Caco-2 (cell line): ENCODE results near the gene CIAO2A. TPM values are rescaled to one million over a fixed set of nuclear protein-coding genes. Genes with fewer than 3 reads are reported as not detected.

Experiments used
- BruUV-seq: library from RNA; stranded (reverse); fragments of 400-500 nt; replicated peaks from 2 replicates; lab custom pipeline; 2021; lab: Mats Ljungman, UMichigan
- CTCF ChIA-PET: fragments of 300-600 bp; sonication (Branson Sonifier 250); formaldehyde crosslinking; loops from one replicate; lab custom pipeline; 2022; ENCODE audit warnings: antibody characterized with exemption; lab: Charles Lee
- POLR2A ChIA-PET: fragments of 300-600 bp; sonication (Branson Sonifier 250); formaldehyde crosslinking; loops from one replicate; lab custom pipeline; 2022; ENCODE audit warnings: antibody characterized with exemption; lab: Charles Lee
- DNase-seq, 2 experiments: peaks; one replicate each; pipeline versions ENCODE4 v3.0.0 to v3.0.0-alpha.2; 2020 to 2022
- H3K27me3 ChIP-seq: replicated peaks from 2 replicates; pipeline ENCODE4 v1.6.0; 2011; ENCODE audit warnings: low read length; ENCODE audit not compliant: control insufficient read depth, insufficient read depth
- H3K36me3 ChIP-seq: 2 replicates; pipeline ENCODE4 v1.5.1; 2011; ENCODE audit warnings: low read length; ENCODE audit not compliant: control insufficient read depth, insufficient read depth
- H3K4me1 ChIP-seq: fragments of 250-450 bp; sonication (Bioruptor Pico); 2 replicates; pipeline ENCODE4 v1.5.1; 2020; ENCODE audit warnings: mild to moderate bottlenecking
- H3K4me3 ChIP-seq: 2 replicates; pipeline ENCODE4 v1.5.1; 2011; ENCODE audit warnings: low read depth, mild to moderate bottlenecking, control low read depth, low read length
- H3K9me3 ChIP-seq: fragments of 250-450 bp; sonication (Bioruptor Pico); 2 replicates; pipeline ENCODE4 v1.5.1; 2020; ENCODE audit warnings: mild to moderate bottlenecking, moderate library complexity
- H3K27ac Mint-ChIP-seq: one replicate; pipeline ENCODE4 v1.8.0; 2022; ENCODE audit warnings: mixed read lengths; ENCODE audit not compliant: unreplicated experiment
- H3K27me3 Mint-ChIP-seq: one replicate; pipeline ENCODE4 v1.8.0; 2022; ENCODE audit warnings: mixed read lengths; ENCODE audit not compliant: insufficient read depth, unreplicated experiment
- H3K36me3 Mint-ChIP-seq: one replicate; pipeline ENCODE4 v1.8.0; 2022; ENCODE audit warnings: mild to moderate bottlenecking, mixed read lengths; ENCODE audit not compliant: insufficient read depth, unreplicated experiment
- H3K4me1 Mint-ChIP-seq: one replicate; pipeline ENCODE4 v1.8.0; 2022; ENCODE audit warnings: low read depth, mixed read lengths; ENCODE audit not compliant: unreplicated experiment
- H3K4me3 Mint-ChIP-seq: one replicate; pipeline ENCODE4 v1.8.0; 2022; ENCODE audit warnings: mild to moderate bottlenecking, moderate library complexity, mixed read lengths; ENCODE audit not compliant: unreplicated experiment
- H3K9me3 Mint-ChIP-seq: one replicate; pipeline ENCODE4 v1.8.0; 2022; ENCODE audit warnings: mixed read lengths; ENCODE audit not compliant: unreplicated experiment
- intact Hi-C: fragments of 100-400 bp; cut with micrococcal nuclease; formaldehyde crosslinking; loops from one replicate; pipeline ENCODE4 v1.10.0; 2022; ENCODE audit not compliant: unreplicated experiment
- total RNA-seq: library from RNA; stranded (reverse); gene quantifications from 2 replicates; pipeline ENCODE4 v1.2.3, GENCODE V29; 2022
- TF ChIP-seq, protein P1 (sequence below), 2 experiments: fragments of 200-600 bp in 1 of 2; IDR thresholded peaks; 1 replicate in 1 of 2; 2 replicates in 1 of 2; pipeline versions ENCODE4 v1.5.1 to v1.8.0; 2011 to 2022; ENCODE audit warnings: antibody characterized with exemption in 1 of 2, control low read depth in 1 of 2, inconsistent platforms in 1 of 2, low read depth in 1 of 2, low read length in 1 of 2, mild to moderate bottlenecking in 1 of 2, moderate library complexity in 1 of 2; ENCODE audit not compliant: insufficient read depth in 1 of 2, severe bottlenecking in 1 of 2, unreplicated experiment in 1 of 2

CIAO2A gene
- total RNA-seq, 1 experiment from 2014 or later = 61.6 TPM

DNA sequence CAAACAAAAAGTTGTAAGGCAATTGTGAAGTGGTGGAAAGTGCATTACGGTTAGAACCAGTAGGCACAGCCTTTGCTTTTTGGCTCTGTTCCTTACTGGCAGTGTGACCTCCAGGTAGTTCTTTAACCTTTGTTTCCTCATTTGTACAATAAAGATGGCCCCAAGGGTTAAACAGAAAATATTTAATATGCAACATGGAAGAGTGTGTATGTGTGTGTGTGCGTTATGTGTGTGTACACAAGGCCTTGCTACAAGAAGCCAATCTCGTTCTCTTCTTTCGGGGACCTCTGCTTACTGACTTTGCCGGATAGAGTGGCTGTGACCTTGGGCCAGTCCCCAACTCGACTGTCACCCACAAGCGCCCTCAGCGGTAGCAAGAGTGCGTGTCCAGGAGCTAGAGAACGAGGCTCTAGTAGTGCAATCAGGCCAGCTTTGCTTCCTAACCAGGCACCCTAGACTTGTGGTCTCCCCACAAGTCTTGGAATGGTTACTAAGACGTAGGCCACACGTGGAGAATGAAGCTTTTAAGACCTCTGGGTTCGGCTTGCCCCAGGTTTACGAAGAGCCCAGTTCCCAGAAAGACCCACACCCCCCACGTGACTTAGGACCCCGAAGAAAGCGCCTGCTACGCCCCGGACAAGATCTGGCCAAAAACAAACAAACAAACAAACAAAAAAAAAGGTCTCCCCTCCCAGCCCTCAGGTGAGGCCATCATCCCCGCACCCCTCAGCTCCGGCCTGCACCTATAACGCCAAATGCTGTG, 593 bp downstream of the CIAO2A start:
- peaks cover 18% of the 10 kb centered on the region for H3K4me1 Mint-ChIP-seq
- POLR2A ChIA-PET = interaction anchor here (0.6 to 1.2 kb wide), 3 partner anchors 39 to 248 kb away, joined by 3 to 5 read pairs (median 4); partner anchors contain the start of gene PPIB
- no peaks in the 10 kb centered on the region for H3K9me3 Mint-ChIP-seq
- Histone ChIP-seq H3K27me3 (no peaks in the 10 kb centered on the region), H3K36me3 (no peaks in the 10 kb centered on the region; the same call in 1 of the 2 replicates), H3K9me3 (no peaks in the 10 kb centered on the region), H3K4me3 (peak overlapping the region; percentile 74), H3K4me1 (peaks cover 18% of the 10 kb centered on the region)
- CTCF ChIA-PET = interaction anchor here (0.5 to 1.7 kb wide), 12 partner anchors 19 to 483 kb away, joined by 3 to 11 read pairs (median 4); partner anchors contain the start of gene DAPK2
- intact Hi-C loops = loop anchor here (1.0 to 5.0 kb wide), 3 partner anchors 60 to 591 kb away; partner anchors contain the start of gene USP3
- TF ChIP-seq, protein P1, sequence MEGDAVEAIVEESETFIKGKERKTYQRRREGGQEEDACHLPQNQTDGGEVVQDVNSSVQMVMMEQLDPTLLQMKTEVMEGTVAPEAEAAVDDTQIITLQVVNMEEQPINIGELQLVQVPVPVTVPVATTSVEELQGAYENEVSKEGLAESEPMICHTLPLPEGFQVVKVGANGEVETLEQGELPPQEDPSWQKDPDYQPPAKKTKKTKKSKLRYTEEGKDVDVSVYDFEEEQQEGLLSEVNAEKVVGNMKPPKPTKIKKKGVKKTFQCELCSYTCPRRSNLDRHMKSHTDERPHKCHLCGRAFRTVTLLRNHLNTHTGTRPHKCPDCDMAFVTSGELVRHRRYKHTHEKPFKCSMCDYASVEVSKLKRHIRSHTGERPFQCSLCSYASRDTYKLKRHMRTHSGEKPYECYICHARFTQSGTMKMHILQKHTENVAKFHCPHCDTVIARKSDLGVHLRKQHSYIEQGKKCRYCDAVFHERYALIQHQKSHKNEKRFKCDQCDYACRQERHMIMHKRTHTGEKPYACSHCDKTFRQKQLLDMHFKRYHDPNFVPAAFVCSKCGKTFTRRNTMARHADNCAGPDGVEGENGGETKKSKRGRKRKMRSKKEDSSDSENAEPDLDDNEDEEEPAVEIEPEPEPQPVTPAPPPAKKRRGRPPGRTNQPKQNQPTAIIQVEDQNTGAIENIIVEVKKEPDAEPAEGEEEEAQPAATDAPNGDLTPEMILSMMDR (IDR thresholded peaks at IDR 0.05; ENCODE audit: insufficient read depth in 1 of 2, low read depth in 1 of 2, low read length in 1 of 2, severe bottlenecking in 1 of 2, unreplicated experiment in 1 of 2) = no peak
- H3K36me3 Mint-ChIP-seq = peaks cover 34% of the 10 kb centered on the region
- no peaks in the 10 kb centered on the region for H3K27me3 Mint-ChIP-seq
- TSS peak; percentile 64 for BruUV-seq
- H3K27ac Mint-ChIP-seq = peak overlapping the region; percentile 99
- peak overlapping the region; percentile 99 for H3K4me3 Mint-ChIP-seq
- DNase-seq = peak; percentile 52 to 53

DNA sequence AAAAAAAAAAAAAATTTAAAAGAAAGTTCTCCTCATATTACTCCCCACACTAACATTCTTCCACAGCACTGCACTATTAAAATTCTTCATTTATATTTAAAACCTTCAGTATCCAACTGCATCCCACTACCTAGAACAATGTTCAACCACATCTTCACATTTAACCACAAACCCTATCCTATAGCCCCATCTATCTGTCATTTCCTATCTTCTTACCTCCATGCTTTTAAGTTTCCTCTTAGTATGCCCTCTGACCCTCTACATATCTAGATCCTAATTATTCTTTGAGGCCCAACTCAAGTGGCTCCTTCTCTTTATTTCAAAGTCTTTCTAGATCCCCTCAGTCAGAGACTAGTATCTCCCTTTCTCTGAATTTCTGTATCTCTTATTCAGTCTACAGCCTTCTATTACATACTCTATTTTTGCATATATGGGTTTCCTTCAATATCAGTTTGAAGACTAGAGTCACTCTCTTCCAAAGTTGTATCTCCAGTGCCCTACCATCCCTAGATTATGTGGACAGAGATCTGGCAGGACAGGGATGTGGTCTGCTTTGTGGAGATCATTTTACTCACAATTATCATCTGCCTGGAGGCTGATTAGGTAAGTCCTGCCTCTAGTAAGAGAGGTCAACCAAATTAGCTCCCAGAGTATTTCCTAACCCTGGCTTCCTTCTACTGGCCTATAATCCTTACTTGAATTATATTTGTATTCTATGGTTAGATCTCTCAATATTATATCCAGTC, 1.4 kb downstream of the CIAO2A start:
- Mint-ChIP-seq H3K4me3 (peak overlapping the region; percentile 99), H3K27ac (peak overlapping the region; percentile 99), H3K36me3 (peaks cover 34% of the 10 kb centered on the region), H3K27me3 (no peaks in the 10 kb centered on the region), H3K4me1 (peaks cover 18% of the 10 kb centered on the region), H3K9me3 (no peaks in the 10 kb centered on the region)
- no peaks in the 10 kb centered on the region; the same call in 1 of the 2 replicates for H3K36me3 ChIP-seq
- no peak for DNase-seq
- ChIA-PET CTCF (interaction anchor here (1.5 to 1.7 kb wide), 3 partner anchors 46 to 482 kb away, joined by 4 to 7 read pairs (median 6); partner anchors contain the start of gene DAPK2), POLR2A (interaction anchor here (0.5 kb wide), 1 partner anchor 587 kb away, joined by 3 read pairs; no protein-coding TSS in a partner anchor)
- H3K4me1 ChIP-seq = peaks cover 18% of the 10 kb centered on the region
- no peaks in the 10 kb centered on the region for H3K9me3 ChIP-seq
- H3K4me3 ChIP-seq = peak overlapping the region; percentile 74
- no peaks in the 10 kb centered on the region for H3K27me3 ChIP-seq
- no TSS peak for BruUV-seq
- TF ChIP-seq, protein P1 (IDR thresholded peaks at IDR 0.05; ENCODE audit: insufficient read depth in 1 of 2, low read depth in 1 of 2, low read length in 1 of 2, severe bottlenecking in 1 of 2, unreplicated experiment in 1 of 2) = peak in 1 of 2 experiments; percentile 18
- intact Hi-C loops = loop anchor here (2.0 to 5.0 kb wide), 2 partner anchors 61 to 590 kb away; partner anchors contain the start of gene USP3

DNA sequence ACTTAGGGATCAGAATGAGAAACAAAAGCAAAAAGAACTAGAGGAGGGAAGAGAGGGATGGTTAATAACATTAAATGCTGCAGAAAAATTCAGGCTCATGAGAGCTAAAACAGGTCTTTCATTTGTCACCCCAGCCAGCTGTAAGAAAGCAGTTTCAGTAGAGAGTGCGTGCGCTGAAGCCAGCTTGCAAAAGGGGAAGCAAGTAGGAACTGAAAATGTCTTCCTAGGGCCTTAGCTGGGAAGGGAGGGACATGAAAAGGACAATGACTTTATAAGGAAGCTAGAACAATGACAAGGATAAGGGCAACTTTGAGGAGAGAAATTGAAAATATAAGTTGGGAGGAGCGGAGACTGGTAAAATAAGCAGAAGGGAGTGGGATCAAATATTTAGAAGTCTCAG, 3.1 kb downstream of the CIAO2A start:
- H3K27ac Mint-ChIP-seq = no peak overlapping the region
- peaks cover 18% of the 10 kb centered on the region for H3K4me1 Mint-ChIP-seq
- intact Hi-C loops = loop anchor here (5.0 kb wide), 1 partner anchor 588 kb away; the partner anchor contains the start of gene USP3
- TF ChIP-seq, protein P1 (IDR thresholded peaks at IDR 0.05; ENCODE audit: insufficient read depth in 1 of 2, low read depth in 1 of 2, low read length in 1 of 2, severe bottlenecking in 1 of 2, unreplicated experiment in 1 of 2) = no peak
- no peaks in the 10 kb centered on the region for H3K9me3 Mint-ChIP-seq
- no peaks in the 10 kb centered on the region for H3K27me3 Mint-ChIP-seq
- no peaks in the 10 kb centered on the region for H3K27me3 ChIP-seq
- peaks cover 27% of the 10 kb centered on the region for H3K36me3 Mint-ChIP-seq
- POLR2A ChIA-PET = no interaction called here
- no peak overlapping the region for H3K4me3 ChIP-seq
- H3K9me3 ChIP-seq = no peaks in the 10 kb centered on the region
- H3K4me1 ChIP-seq = peaks cover 18% of the 10 kb centered on the region
- BruUV-seq = no TSS peak
- DNase-seq = no peak
- no peaks in the 10 kb centered on the region; the same call in 1 of the 2 replicates for H3K36me3 ChIP-seq
- CTCF ChIA-PET = interaction anchor here (0.7 to 1.4 kb wide), 2 partner anchors 21 to 337 kb away, joined by 3 to 5 read pairs; no protein-coding TSS in a partner anchor
- no peak overlapping the region for H3K4me3 Mint-ChIP-seq
